GM19238 (cell line): ENCODE results near the gene TDRD10.

Source experiments
- DNase-seq: peaks from one replicate; pipeline ENCODE4 v3.0.0; 2011; ENCODE audit warnings: low spot score; ENCODE audit not compliant: insufficient read length

TDRD10 gene

GRCh38 chr1:154577346-154578057 lies 75.5 kb downstream of the TDRD10 start:
- DNase-seq = no peak

GRCh38 chr1:154578058-154578418 lies 76.0 kb downstream of the TDRD10 start:
- DNase-seq = no peak

- DNase-seq = no peak
These were observed 77.4 kb downstream of the TDRD10 start for GRCh38 chr1:154579374-154579773.

GRCh38 chr1:154581766-154582165 lies 79.7 kb downstream of the TDRD10 start:
- DNase-seq = no peak

GRCh38 chr1:154582885-154583284 lies 80.9 kb downstream of the TDRD10 start:
- DNase-seq = no peak

- DNase-seq = no peak
These were observed 81.8 kb downstream of the TDRD10 start for GRCh38 chr1:154583773-154584172.

- DNase-seq = no peak
These were observed 82.4 kb downstream of the TDRD10 start for GRCh38 chr1:154584267-154584994.

- DNase-seq = no peak
These were observed 84.2 kb downstream of the TDRD10 start for GRCh38 chr1:154586231-154586630.

- no peak for DNase-seq
These were observed 84.6 kb downstream of the TDRD10 start for GRCh38 chr1:154586641-154587040.

- no peak for DNase-seq
These were observed 87.8 kb downstream of the TDRD10 start for GRCh38 chr1:154589780-154590179.

- DNase-seq = no peak
These were observed 88.7 kb downstream of the TDRD10 start for GRCh38 chr1:154590756-154591155.

- no peak for DNase-seq
These were observed 89.2 kb downstream of the TDRD10 start for GRCh38 chr1:154591206-154591605.

GRCh38 chr1:154593390-154593789 lies 91.4 kb downstream of the TDRD10 start:
- DNase-seq = no peak

- no peak for DNase-seq
These were observed 92.8 kb downstream of the TDRD10 start for GRCh38 chr1:154594811-154595210.

- DNase-seq = no peak
These were observed 93.6 kb downstream of the TDRD10 start for GRCh38 chr1:154595621-154596020.
